ENCODE results near the gene ALDH16A1. TPM values are rescaled to one million over a fixed set of nuclear protein-coding genes. Genes with fewer than 3 reads are reported as not detected.

Gene ALDH16A1
- total and polyA plus RNA-seq, 4 experiments from 2014 or later = 28.4 to 40.1 (median 32.1) TPM

- Histone ChIP-seq H3K27ac (ENCODE audit: low read depth, low read length) (no peak overlapping the region), H3K4me3 (ENCODE audit: low read length in 2 of 2) (no peak overlapping the region), H3K4me1 (ENCODE audit: insufficient read depth, low read length) (peaks cover 39% of the 10 kb centered on the region), H3K27me3 (ENCODE audit: insufficient read depth, low read length) (peaks cover 63% of the 10 kb centered on the region), H3K36me3 (ENCODE audit: insufficient read depth, low read length) (no peaks in the 10 kb centered on the region), H3K9me3 (ENCODE audit: control insufficient read depth in 1 of 2, low read length in 2 of 2) (no peaks in the 10 kb centered on the region)
- Mint-ChIP-seq H3K4me3 (peak overlapping the region in 1 of 8 donors; percentile 1), H3K4me1 (peaks cover 21 to 54% (median 30%) of the 10 kb centered on the region in 4 donors), H3K9me3 (peaks cover 0 to 3% (median 0%) of the 10 kb centered on the region in 8 donors), H3K27me3 (peaks cover 73 to 74% of the 10 kb centered on the region in 2 donors), H3K36me3 (peaks cover 2% of the 10 kb centered on the region in 2 donors), H3K27ac (peak overlapping the region in 1 of 7 donors; percentile 79)
- POLR2A ChIA-PET (ENCODE audit: partially characterized antibody) = interaction anchor here (1.6 kb wide), 1 partner anchor 32 kb away, joined by 3 read pairs; no protein-coding TSS in a partner anchor
- CTCF ChIA-PET (ENCODE audit: partially characterized antibody) = no interaction called here
- intact Hi-C loops (cut with micrococcal nuclease) = no loop called here
- DNase-seq = no peak
These were observed 14.8 kb upstream of the ALDH16A1 start for GRCh38 chr19:49438261-49438660.

- peaks cover 65 to 73% of the 10 kb centered on the region in 2 donors for H3K27me3 Mint-ChIP-seq
- Histone ChIP-seq H3K4me3 (ENCODE audit: low read length in 2 of 2) (no peak overlapping the region), H3K36me3 (ENCODE audit: insufficient read depth, low read length) (no peaks in the 10 kb centered on the region), H3K27me3 (ENCODE audit: insufficient read depth, low read length) (peaks cover 56% of the 10 kb centered on the region), H3K9me3 (ENCODE audit: control insufficient read depth in 1 of 2, low read length in 2 of 2) (no peaks in the 10 kb centered on the region), H3K27ac (ENCODE audit: low read depth, low read length) (no peak overlapping the region), H3K4me1 (ENCODE audit: insufficient read depth, low read length) (peaks cover 40% of the 10 kb centered on the region)
- H3K4me1 Mint-ChIP-seq = peaks cover 20 to 60% (median 33%) of the 10 kb centered on the region in 4 donors
- peak overlapping the region in 2 of 7 donors; percentile 44 to 51 for H3K27ac Mint-ChIP-seq
- POLR2A ChIA-PET (ENCODE audit: partially characterized antibody) = interaction anchor here (1.2 to 1.6 kb wide), 3 partner anchors 13 to 30 kb away, joined by 3 to 4 read pairs (median 3); partner anchors contain the start of gene ALDH16A1
- DNase-seq = no peak
- H3K36me3 Mint-ChIP-seq = peaks cover 0 to 5% of the 10 kb centered on the region in 2 donors
- H3K9me3 Mint-ChIP-seq = peaks cover 0 to 8% (median 0%) of the 10 kb centered on the region in 8 donors
- H3K4me3 Mint-ChIP-seq = peak overlapping the region in 1 of 8 donors; percentile 39
- intact Hi-C loops (cut with micrococcal nuclease) = no loop called here
- CTCF ChIA-PET (ENCODE audit: partially characterized antibody) = interaction anchor here (1.0 to 1.7 kb wide), 3 partner anchors 12 to 48 kb away, joined by 3 to 4 read pairs (median 3); partner anchors contain the start of gene PIH1D1
These were observed 13.2 kb upstream of the ALDH16A1 start for GRCh38 chr19:49439836-49440235.

DNA sequence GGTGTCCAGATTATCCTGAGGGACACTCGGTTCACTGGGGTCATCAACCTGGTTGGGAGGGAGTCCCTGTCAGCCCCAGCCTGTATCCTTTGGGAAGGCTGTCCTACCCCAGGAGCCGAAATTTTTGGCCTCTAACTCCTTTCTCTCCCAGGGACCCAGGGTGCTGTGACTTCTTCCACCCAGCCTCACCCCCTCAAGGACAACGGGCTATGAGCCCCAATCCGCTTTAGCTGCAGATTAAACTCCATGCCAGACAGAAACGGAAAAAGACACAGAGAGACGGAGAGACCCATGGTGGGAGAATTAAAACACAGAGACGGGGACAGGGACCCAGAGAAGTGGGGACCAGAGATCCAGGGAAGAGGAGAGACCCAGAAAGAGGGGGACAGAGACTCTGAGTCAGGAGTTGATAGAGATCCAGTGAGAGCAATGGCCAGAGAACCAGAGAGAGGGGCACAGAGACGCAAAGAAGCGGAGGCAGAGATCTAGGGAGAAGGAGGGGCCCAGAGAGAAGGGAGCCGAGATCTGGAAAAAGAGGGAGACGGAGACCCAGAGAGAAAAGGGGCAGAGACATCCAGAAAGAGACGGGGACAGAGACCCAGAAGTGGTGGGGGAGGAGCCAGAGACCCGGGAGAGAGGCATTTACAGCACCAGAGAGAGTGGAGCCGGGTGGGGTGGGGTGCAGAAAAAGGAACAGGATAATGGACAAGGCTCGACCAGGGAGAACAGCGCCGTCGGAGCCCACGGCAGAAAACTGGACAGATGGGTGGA, 12.4 kb upstream of the ALDH16A1 start:
- peaks cover 0 to 8% (median 0%) of the 10 kb centered on the region in 8 donors for H3K9me3 Mint-ChIP-seq

DNA sequence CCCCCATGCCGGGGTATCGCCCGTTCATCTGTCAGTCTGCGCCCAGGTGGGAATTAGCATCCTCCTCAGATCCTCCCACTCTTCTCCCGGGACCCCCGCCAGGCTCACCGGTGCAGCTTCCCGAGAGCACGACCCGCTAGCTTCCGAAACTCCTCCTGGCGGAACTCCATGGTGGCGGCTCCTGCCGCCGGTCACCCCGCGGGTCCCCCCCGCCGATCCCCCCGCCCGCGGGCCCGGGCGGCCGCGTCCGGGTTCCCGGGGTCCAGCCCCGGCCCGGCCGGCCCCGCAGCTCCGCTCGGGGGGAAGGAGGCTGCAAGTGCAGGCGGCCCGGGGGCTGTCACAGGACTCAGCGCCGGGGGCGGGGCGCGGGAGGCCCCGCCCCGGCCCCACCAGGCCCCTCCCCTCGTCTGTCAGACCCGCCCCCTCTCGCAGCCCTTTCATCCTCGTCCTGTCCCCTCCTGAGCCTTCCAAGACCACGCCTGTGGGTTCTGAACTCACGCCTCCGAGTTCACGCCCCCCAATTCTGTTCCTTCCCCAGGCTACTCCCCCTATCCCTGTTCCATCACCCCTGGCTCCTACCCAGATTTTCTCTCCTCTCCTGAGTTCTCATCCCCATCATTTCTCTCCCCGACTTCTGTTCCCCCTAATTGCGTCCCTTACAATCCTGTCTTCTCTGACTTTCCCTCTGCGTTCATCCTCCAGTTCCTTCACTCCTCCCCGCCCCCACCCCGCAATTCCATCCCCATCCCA, 11.6 kb upstream of the ALDH16A1 start, which contains the start of gene SLC17A7:
SLC17A7 (minus strand) TSS at position 318 of the 750 bp plus-strand sequence; CDS start at position 170, 148 bp downstream.
- Histone ChIP-seq H3K36me3 (ENCODE audit: insufficient read depth, low read length) (peaks cover under 1% of the 10 kb centered on the region), H3K9me3 (ENCODE audit: control insufficient read depth in 1 of 2, low read length in 2 of 2) (no peaks in the 10 kb centered on the region), H3K27me3 (ENCODE audit: insufficient read depth, low read length) (peaks cover 55% of the 10 kb centered on the region), H3K4me3 (ENCODE audit: low read length in 2 of 2) (no peak within 1 kb of the TSS), H3K27ac (ENCODE audit: low read depth, low read length) (no peak within 1 kb of the TSS), H3K4me1 (ENCODE audit: insufficient read depth, low read length) (peaks cover 36% of the 10 kb centered on the region)
- Mint-ChIP-seq H3K9me3 (peaks cover 0 to 4% (median 0%) of the 10 kb centered on the region in 8 donors), H3K4me1 (peaks cover 20 to 51% (median 31%) of the 10 kb centered on the region in 4 donors), H3K4me3 (peak within 1 kb of the TSS; percentile 77 to 85 (median 82)), H3K27ac (peak within 1 kb of the TSS in 6 of 7 donors; percentile 42 to 85 (median 74)), H3K36me3 (peaks cover 0 to 11% of the 10 kb centered on the region in 2 donors), H3K27me3 (peaks cover 49 to 59% of the 10 kb centered on the region in 2 donors)
- intact Hi-C loops (cut with micrococcal nuclease) = no loop called here
- POLR2A ChIA-PET (ENCODE audit: partially characterized antibody) = interaction anchor here (0.6 to 2.9 kb wide), 7 partner anchors 11 to 55 kb away, joined by 3 to 15 read pairs (median 5); partner anchors contain the start of genes PIH1D1 and RPS11
- CTCF ChIA-PET (ENCODE audit: partially characterized antibody) = interaction anchor here (0.5 to 15.5 kb wide), 6 partner anchors 10 to 662 kb away, joined by 3 to 227 read pairs (median 8); partner anchors contain the start of genes FLT3LG and PIH1D1
- no peak for DNase-seq

More for the DNA sequence above, 12.4 kb upstream of the ALDH16A1 start:
- no peaks in the 10 kb centered on the region for H3K9me3 ChIP-seq (ENCODE audit: control insufficient read depth in 1 of 2, low read length in 2 of 2)
- intact Hi-C loops (cut with micrococcal nuclease) = no loop called here
- H3K4me1 ChIP-seq (ENCODE audit: insufficient read depth, low read length) = peaks cover 40% of the 10 kb centered on the region
- no peaks in the 10 kb centered on the region for H3K36me3 ChIP-seq (ENCODE audit: insufficient read depth, low read length)
- peaks cover 20 to 58% (median 35%) of the 10 kb centered on the region in 4 donors for H3K4me1 Mint-ChIP-seq
- no peak overlapping the region for H3K27ac ChIP-seq (ENCODE audit: low read depth, low read length)
- H3K4me3 Mint-ChIP-seq = peak overlapping the region in 7 of 8 donors; percentile 26 to 74 (median 61)
- DNase-seq = no peak
- CTCF ChIA-PET (ENCODE audit: partially characterized antibody) = interaction anchor here (1.2 to 2.7 kb wide), 3 partner anchors 11 to 46 kb away, joined by 3 to 12 read pairs (median 4); partner anchors contain the start of gene PIH1D1
- H3K27me3 ChIP-seq (ENCODE audit: insufficient read depth, low read length) = peaks cover 56% of the 10 kb centered on the region
- H3K36me3 Mint-ChIP-seq = peaks cover 0 to 7% of the 10 kb centered on the region in 2 donors
- H3K27me3 Mint-ChIP-seq = peaks cover 57 to 66% of the 10 kb centered on the region in 2 donors
- H3K27ac Mint-ChIP-seq = peak overlapping the region in 4 of 7 donors; percentile 26 to 77 (median 54)
- POLR2A ChIA-PET (ENCODE audit: partially characterized antibody) = interaction anchor here (1.5 to 2.0 kb wide), 2 partner anchors 12 to 16 kb away, joined by 3 to 7 read pairs; partner anchors contain the start of gene PIH1D1
- no peak overlapping the region for H3K4me3 ChIP-seq (ENCODE audit: low read length in 2 of 2)

- Histone ChIP-seq H3K36me3 (ENCODE audit: insufficient read depth, low read length) (peaks cover 5% of the 10 kb centered on the region), H3K4me1 (ENCODE audit: insufficient read depth, low read length) (peaks cover 31% of the 10 kb centered on the region), H3K27me3 (ENCODE audit: insufficient read depth, low read length) (peaks cover 50% of the 10 kb centered on the region), H3K9me3 (ENCODE audit: control insufficient read depth in 1 of 2, low read length in 2 of 2) (no peaks in the 10 kb centered on the region), H3K27ac (ENCODE audit: low read depth, low read length) (no peak overlapping the region), H3K4me3 (ENCODE audit: low read length in 2 of 2) (no peak overlapping the region)
- CTCF ChIA-PET (ENCODE audit: partially characterized antibody) = interaction anchor here (0.5 to 15.5 kb wide), 6 partner anchors 29 to 663 kb away, joined by 3 to 227 read pairs (median 9); partner anchors contain the start of gene FLT3LG
- POLR2A ChIA-PET (ENCODE audit: partially characterized antibody) = interaction anchor here (0.6 to 2.9 kb wide), 8 partner anchors 10 to 54 kb away, joined by 3 to 15 read pairs (median 4); partner anchors contain the start of genes PIH1D1, RPL13A and RPS11
- peaks cover 45 to 56% of the 10 kb centered on the region in 2 donors for H3K27me3 Mint-ChIP-seq
- DNase-seq = no peak
- peak overlapping the region; percentile 31 to 85 (median 80) for H3K4me3 Mint-ChIP-seq
- H3K4me1 Mint-ChIP-seq = peaks cover 20 to 51% (median 29%) of the 10 kb centered on the region in 4 donors
- peak overlapping the region in 5 of 7 donors; percentile 42 to 85 (median 65) for H3K27ac Mint-ChIP-seq
- peaks cover 0 to 4% (median 0%) of the 10 kb centered on the region in 8 donors for H3K9me3 Mint-ChIP-seq
- peaks cover 5 to 16% of the 10 kb centered on the region in 2 donors for H3K36me3 Mint-ChIP-seq
- intact Hi-C loops (cut with micrococcal nuclease) = loop anchor here (2.0 kb wide), 1 partner anchor 235 kb away; the partner anchor contains the start of gene PRMT1
These were observed 11.1 kb upstream of the ALDH16A1 start for GRCh38 chr19:49441960-49442350.

DNA sequence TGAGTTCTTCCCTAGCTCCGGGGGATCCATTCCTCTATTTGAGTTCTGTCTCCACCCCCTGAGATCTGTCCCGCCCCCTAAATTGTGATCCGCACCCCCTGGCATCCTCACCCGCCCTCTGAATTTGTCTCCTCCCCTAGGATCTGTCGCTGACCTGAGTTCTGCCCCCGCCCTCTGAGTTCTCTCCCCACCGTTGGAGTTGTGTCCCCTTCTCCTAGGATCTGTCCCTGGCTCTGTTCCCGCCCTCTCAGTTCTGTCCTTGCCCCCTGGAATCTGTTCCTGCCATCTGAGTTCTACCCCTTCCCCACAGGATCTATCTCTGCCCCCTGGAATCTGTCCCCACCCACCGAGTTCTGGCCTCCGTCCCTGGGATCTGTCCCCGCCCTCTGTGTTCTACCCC, 10.7 kb upstream of the ALDH16A1 start:
- DNase-seq = no peak
- peak overlapping the region in 5 of 7 donors; percentile 9 to 85 (median 47) for H3K27ac Mint-ChIP-seq
- no peaks in the 10 kb centered on the region for H3K9me3 ChIP-seq (ENCODE audit: control insufficient read depth in 1 of 2, low read length in 2 of 2)
- H3K36me3 ChIP-seq (ENCODE audit: insufficient read depth, low read length) = peaks cover 9% of the 10 kb centered on the region
- H3K27ac ChIP-seq (ENCODE audit: low read depth, low read length) = no peak overlapping the region
- H3K27me3 Mint-ChIP-seq = peaks cover 42 to 53% of the 10 kb centered on the region in 2 donors
- H3K4me1 ChIP-seq (ENCODE audit: insufficient read depth, low read length) = peaks cover 31% of the 10 kb centered on the region
- peaks cover 0 to 4% (median 0%) of the 10 kb centered on the region in 8 donors for H3K9me3 Mint-ChIP-seq
- H3K4me3 Mint-ChIP-seq = peak overlapping the region; percentile 77 to 85 (median 82)
- peaks cover 20 to 51% (median 29%) of the 10 kb centered on the region in 4 donors for H3K4me1 Mint-ChIP-seq
- ChIA-PET POLR2A (ENCODE audit: partially characterized antibody) (interaction anchor here (0.9 to 2.9 kb wide), 10 partner anchors 10 to 54 kb away, joined by 3 to 15 read pairs (median 4); partner anchors contain the start of genes PIH1D1, RPL13A and RPS11), CTCF (ENCODE audit: partially characterized antibody) (interaction anchor here (1.0 to 15.5 kb wide), 6 partner anchors 29 to 53 kb away, joined by 3 to 227 read pairs (median 9); partner anchors contain the start of gene FLT3LG)
- intact Hi-C loops (cut with micrococcal nuclease) = loop anchor here (2.0 kb wide), 1 partner anchor 234 kb away; the partner anchor contains the start of gene PRMT1
- H3K27me3 ChIP-seq (ENCODE audit: insufficient read depth, low read length) = peaks cover 48% of the 10 kb centered on the region
- peak overlapping the region in 1 of 2 donors; percentile 72 for H3K4me3 ChIP-seq (ENCODE audit: low read length in 2 of 2)
- H3K36me3 Mint-ChIP-seq = peaks cover 5 to 20% of the 10 kb centered on the region in 2 donors

All from CD4-positive, alpha-beta memory T cell (primary cell).